Epithelial cell of proximal tubule (primary cell): ENCODE data around the gene ZBTB6. TPM values are rescaled to one million over a fixed set of nuclear protein-coding genes. Genes with fewer than 3 reads are reported as not detected.
"Not testable (repeated sequence)": the region's sequence is repeated elsewhere in the genome, so short reads cannot be mapped to it uniquely, and the experiment has no call there.

Experiments
- DNase-seq: peaks from one replicate; pipeline ENCODE4 v3.0.0-alpha.2; 2011; ENCODE audit warnings: low read depth
- H3K4me3 ChIP-seq: 2 replicates; pipeline ENCODE4 v1.5.1; 2011; ENCODE audit warnings: low read depth, mild to moderate bottlenecking, low read length
- CTCF ChIP-seq: conservative IDR thresholded peaks from 2 replicates; pipeline ENCODE4 v1.5.1; 2012; ENCODE audit warnings: low read depth, mild to moderate bottlenecking, low read length
- total RNA-seq: library from RNA; depleted of rRNA; stranded (reverse); fragments of >200 nt; gene quantifications from 2 replicates; pipeline ENCODE4 v1.2.3, GENCODE V29; 2015

The ZBTB6 gene
- total RNA-seq, 1 donor from 2014 or later: 9.3 TPM

GRCh38 chr9:122923947-122924346 lies 10.8 kb upstream of the ZBTB6 start:
- no peak for DNase-seq
- no peak for TF ChIP-seq CTCF
- no peak overlapping the region for H3K4me3 ChIP-seq

- no peak for DNase-seq
- H3K4me3 ChIP-seq: no peak overlapping the region
- TF ChIP-seq CTCF: no peak
Observed at GRCh38 chr9:122922713-122923112, 9.6 kb upstream of the ZBTB6 start.

DNA sequence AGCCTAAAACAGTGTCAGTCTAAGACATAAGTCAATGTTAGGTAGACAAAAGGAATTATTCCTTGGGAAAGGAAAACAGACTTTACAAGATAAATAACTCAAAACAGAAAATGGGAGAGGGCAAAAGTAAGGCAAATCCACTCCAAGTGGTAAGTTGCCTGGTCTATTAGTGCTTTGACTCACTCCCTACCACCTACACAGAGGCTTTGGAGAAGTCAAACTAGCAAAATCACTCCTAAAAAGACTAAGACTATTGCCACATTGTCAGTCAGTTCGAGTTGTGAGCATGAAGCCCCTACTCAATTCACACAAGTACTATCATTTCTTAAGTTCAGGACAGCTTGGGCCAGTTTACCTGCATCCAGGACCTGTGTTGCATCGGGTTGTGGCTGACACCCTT lies 5.2 kb upstream of the ZBTB6 start:
- no peak for TF ChIP-seq CTCF

GRCh38 chr9:122912671-122912963 lies 506 bp downstream of the ZBTB6 start:
- TF ChIP-seq CTCF: no peak
- DNase-seq: no peak
- H3K4me3 ChIP-seq: peak overlapping the region; percentile 75

More for the DNA sequence above, 5.2 kb upstream of the ZBTB6 start:
- no peak for DNase-seq
- H3K4me3 ChIP-seq: no peak overlapping the region

DNA sequence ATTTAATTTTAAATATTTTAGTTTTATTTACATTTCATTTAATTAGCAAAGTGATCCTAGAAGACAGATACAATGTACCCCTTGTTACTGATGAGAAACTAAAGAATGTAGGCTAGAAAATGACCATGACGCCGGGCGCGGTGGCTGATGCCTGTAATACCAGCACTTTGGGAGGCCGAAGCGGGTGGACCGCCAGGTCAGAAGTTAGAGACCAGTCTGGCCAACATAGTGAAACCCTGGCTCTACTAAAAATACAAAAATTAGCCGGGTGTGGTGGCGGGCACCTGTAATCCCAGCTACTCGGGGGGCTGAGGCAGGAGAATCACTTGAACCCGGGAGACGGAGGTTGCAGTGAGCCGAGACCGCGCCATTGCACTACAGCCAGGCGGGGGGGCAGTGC lies 7.0 kb downstream of the ZBTB6 start:
- not testable (repeated sequence) for H3K4me3 ChIP-seq

GRCh38 chr9:122904823-122905710 lies 8.1 kb downstream of the ZBTB6 start, which contains the start of gene RC3H2:
Gene RC3H2 (minus strand): TSS chr9:122905359. CDS start chr9:122897509, 7,850 bp downstream.
- peak within 1 kb of the TSS; percentile 89 for H3K4me3 ChIP-seq
- peak; percentile 97 for DNase-seq
- TF ChIP-seq CTCF: no peak

More for the DNA sequence above, 7.0 kb downstream of the ZBTB6 start:
- DNase-seq: not testable (repeated sequence)

DNA sequence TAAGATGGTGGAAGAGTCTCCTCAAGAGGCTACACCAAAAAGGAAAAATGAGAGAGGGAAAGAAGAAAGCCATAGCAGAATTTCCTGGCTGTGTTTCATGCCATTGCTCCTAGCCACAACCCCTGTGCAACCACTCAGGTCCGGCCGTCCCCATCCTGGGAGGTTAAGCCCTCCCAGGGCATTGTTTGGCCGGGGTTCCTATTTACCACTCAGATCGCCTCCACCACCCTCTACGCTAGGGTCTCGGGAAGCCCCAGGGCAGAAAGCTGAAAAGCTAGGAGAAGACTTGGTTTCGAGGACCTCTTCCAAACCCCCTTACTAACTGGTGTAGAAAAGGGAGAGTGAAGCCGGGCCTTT lies 8.7 kb downstream of the ZBTB6 start:
- no peak for DNase-seq
- TF ChIP-seq CTCF: no peak
- H3K4me3 ChIP-seq: peak overlapping the region; percentile 89
